Endothelial cell of umbilical vein (primary cell): ENCODE data around the gene SGPL1. TPM values are rescaled to one million over a fixed set of nuclear protein-coding genes. Genes with fewer than 3 reads are reported as not detected.

Source experiments
- BruUV-seq: library from RNA; stranded (reverse); fragments of 400-500 nt; replicated peaks from 2 replicates; lab custom pipeline; 2021; lab: Mats Ljungman, UMichigan
- CTCF ChIA-PET: fragments of 300-600, 350-600 bp; sonication (Branson Sonifier 250); formaldehyde crosslinking; loops from one replicate; lab custom pipeline; 2021; ENCODE audit warnings: antibody characterized with exemption, inconsistent platforms; lab: Charles Lee
- POLR2A ChIA-PET: fragments of 300-600, 350-600 bp; sonication (Branson Sonifier 250); formaldehyde crosslinking; loops from one replicate; lab custom pipeline; 2021; ENCODE audit warnings: antibody characterized with exemption, inconsistent platforms; lab: Charles Lee
- DNase-seq: peaks from one replicate; pipeline ENCODE4 v3.0.0-alpha.2; 2011; ENCODE audit warnings: low read depth, low spot score
- FAIRE-seq: peaks from 2 replicates; lab custom pipeline; 2011; peaks lifted over from hg19 to GRCh38; lab: Jason Lieb, UNC
- H2AFZ ChIP-seq: 2 replicates; pipeline ENCODE4 v1.6.0; 2012; ENCODE audit warnings: low read depth, low read length, control low read depth, inconsistent platforms
- H3K27ac ChIP-seq: 2 replicates; pipeline ENCODE4 v1.5.1; 2011; ENCODE audit warnings: low read depth, mild to moderate bottlenecking, control low read depth, low read length, moderate library complexity; ENCODE audit not compliant: insufficient read depth
- H3K27me3 ChIP-seq, 2 experiments: 2 replicates each; pipeline versions ENCODE4 v1.6.0 to v1.6.1; 2011; ENCODE audit warnings: low read length in 2 of 2, mixed read lengths in 1 of 2; ENCODE audit not compliant: control insufficient read depth in 2 of 2, insufficient read depth in 2 of 2
- H3K36me3 ChIP-seq, 2 experiments: 2 replicates in 1 of 2; 3 replicates in 1 of 2; pipeline ENCODE4 v1.5.1; 2011; ENCODE audit warnings: low read length in 2 of 2, mild to moderate bottlenecking in 1 of 2, moderate library complexity in 1 of 2; ENCODE audit not compliant: control insufficient read depth in 2 of 2, insufficient read depth in 2 of 2; ENCODE audit errors: extremely low read depth in 1 of 2
- H3K4me1 ChIP-seq: 3 replicates; pipeline ENCODE4 v1.5.1; 2011; ENCODE audit warnings: mild to moderate bottlenecking, low read length; ENCODE audit not compliant: control insufficient read depth, insufficient read depth; ENCODE audit errors: extremely low read depth
- H3K4me2 ChIP-seq: 2 replicates; pipeline ENCODE4 v1.6.1; 2011; ENCODE audit warnings: low read length, control low read depth, mixed read lengths; ENCODE audit not compliant: insufficient read depth
- H3K4me3 ChIP-seq, 3 experiments: fragments of 200-600 bp in 1 of 3; sonication (generic), shearing (Covaris generic) in 1 of 3; replicated peaks in 1 of 3; 2 replicates each; pipeline ENCODE4 v1.5.1; 2011 to 2016; ENCODE audit warnings: control low read depth in 3 of 3, low read length in 3 of 3, mild to moderate bottlenecking in 2 of 3, inconsistent platforms in 1 of 3, low read depth in 1 of 3, moderate library complexity in 1 of 3; ENCODE audit not compliant: insufficient read depth in 1 of 3
- H3K79me2 ChIP-seq: 2 replicates; pipeline ENCODE4 v1.6.0; 2012; ENCODE audit warnings: low read length, inconsistent platforms; ENCODE audit not compliant: control insufficient read depth, insufficient read depth
- H3K9ac ChIP-seq: replicated peaks from 2 replicates; pipeline ENCODE3; 2011; ENCODE audit warnings: low read length, control low read depth; ENCODE audit not compliant: insufficient read depth; ENCODE audit errors: extremely low read depth
- H3K9me1 ChIP-seq: replicated peaks from 3 replicates; pipeline ENCODE4 v1.6.0; 2011; ENCODE audit warnings: mild to moderate bottlenecking, low read length; ENCODE audit not compliant: control insufficient read depth, insufficient read depth; ENCODE audit errors: extremely low read depth
- H3K9me3 ChIP-seq: replicated peaks from 2 replicates; pipeline ENCODE4 v1.5.1; 2012; ENCODE audit warnings: low read length, inconsistent platforms; ENCODE audit not compliant: control insufficient read depth, insufficient read depth
- H4K20me1 ChIP-seq: replicated peaks from 2 replicates; pipeline ENCODE3; 2011; ENCODE audit warnings: mild to moderate bottlenecking, low read length; ENCODE audit not compliant: control insufficient read depth, insufficient read depth; ENCODE audit errors: extremely low read depth
- EZH2 ChIP-seq: IDR thresholded peaks from 2 replicates; pipeline ENCODE4 v1.6.1; 2012; ENCODE audit warnings: borderline replicate concordance, low read depth, mild to moderate bottlenecking, moderate library complexity, low read length, inconsistent platforms; ENCODE audit not compliant: severe bottlenecking
- FOS ChIP-seq: IDR thresholded peaks from 2 replicates; pipeline ENCODE4 v1.6.1; 2011; ENCODE audit warnings: mild to moderate bottlenecking, low read length, moderate library complexity, borderline replicate concordance; ENCODE audit not compliant: insufficient read depth
- GATA2 ChIP-seq: IDR thresholded peaks from 2 replicates; pipeline ENCODE4 v1.7.0; 2011; ENCODE audit warnings: low read depth, mild to moderate bottlenecking, moderate library complexity, mixed read lengths, low read length; ENCODE audit not compliant: insufficient read length, insufficient read depth
- JUN ChIP-seq: IDR thresholded peaks from 2 replicates; pipeline ENCODE4 v1.6.1; 2011; ENCODE audit warnings: borderline replicate concordance, low read depth; ENCODE audit not compliant: insufficient read length, insufficient read depth
- MYC ChIP-seq: IDR thresholded peaks from one replicate; pipeline ENCODE4 v1.6.1; 2011; ENCODE audit warnings: mild to moderate bottlenecking, low read depth, low read length
- POLR2A ChIP-seq: IDR thresholded peaks from 2 replicates; pipeline ENCODE4 v1.6.1; 2012; ENCODE audit warnings: low read depth, mild to moderate bottlenecking, control low read depth, low read length
- POLR2AphosphoS5 ChIP-seq: IDR thresholded peaks from 2 replicates; pipeline ENCODE4 v1.6.1; 2012; ENCODE audit warnings: low read depth, mild to moderate bottlenecking, control low read depth, low read length, moderate library complexity; ENCODE audit not compliant: insufficient read depth
- dilution Hi-C: fragments of 300-500 bp; cut with MboI; formaldehyde crosslinking; loops from one replicate; pipeline ENCODE4 v1.15.0; 2019; ENCODE audit warnings: low sequenced_read_pairs; ENCODE audit not compliant: extremely low pct_ligation_motif_present
- intact Hi-C: fragments of 100-400 bp; cut with micrococcal nuclease; formaldehyde crosslinking; loops from one replicate; pipeline ENCODE4 v1.10.0; 2022
- polyA plus RNA-seq, 4 experiments: library from polyadenylated mRNA; depleted of rRNA in 3 of 4; stranded (reverse) in 3 of 4; unstranded in 1 of 4; fragments of >200 nt; gene quantifications; 2 replicates each; pipeline versions ENCODE4 v1.2.1 to v1.2.3, GENCODE V29; 2011 to 2012; ENCODE audit warnings: missing spikeins in 1 of 4
- total RNA-seq: library from RNA; stranded (reverse); gene quantifications from 2 replicates; pipeline ENCODE4 v1.2.3, GENCODE V29; 2021
- TF ChIP-seq, protein P1 (sequence below), 2 donors: IDR thresholded peaks; 1 replicate in 1 of 2; 2 replicates in 1 of 2; pipeline ENCODE4 v1.5.1; 2011; ENCODE audit warnings: low read length in 2 of 2, mild to moderate bottlenecking in 2 of 2, moderate library complexity in 2 of 2, control low read depth in 1 of 2, inconsistent platforms in 1 of 2, low read depth in 1 of 2; ENCODE audit not compliant: insufficient read depth in 1 of 2; ENCODE audit errors: extremely low read depth in 1 of 2
- TF ChIP-seq, protein P2 (sequence below): IDR thresholded peaks from 2 replicates; pipeline ENCODE4 v1.6.1; 2011; ENCODE audit not compliant: insufficient read depth, insufficient read length

SGPL1 gene
- total and polyA plus RNA-seq, 2 donors (not counting 3 experiments of a cell fraction or from before 2014, with no cell fraction given) = 11.4 to 25.2 TPM

DNA sequence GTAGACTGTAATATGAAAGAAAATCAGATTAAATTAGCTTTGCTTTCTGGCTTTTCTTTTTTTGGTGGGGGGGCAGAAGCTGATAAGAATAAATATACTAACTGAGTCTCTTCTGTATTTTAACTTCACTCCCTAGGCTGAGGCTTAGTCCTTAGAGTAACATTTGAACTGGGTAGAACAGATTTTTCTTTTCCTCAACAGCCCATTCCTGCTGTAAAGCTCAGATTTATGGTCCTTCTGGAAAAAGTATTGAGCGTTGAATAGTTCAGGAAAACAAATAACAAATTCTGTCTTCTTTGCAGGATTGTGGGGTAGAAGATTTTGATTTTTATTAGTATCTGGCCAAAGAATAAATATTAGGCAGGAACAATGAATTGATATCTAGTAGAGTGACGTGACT lies 17.9 kb downstream of the SGPL1 start:
- peak overlapping the region; percentile 82 for H3K4me2 ChIP-seq
- TSS peak; percentile 81 for BruUV-seq

More for the DNA sequence above, 17.9 kb downstream of the SGPL1 start:
- POLR2A ChIA-PET = no interaction called here
- H3K4me1 ChIP-seq = peaks cover 33% of the 10 kb centered on the region
- no peak for TF ChIP-seq JUN
- TF ChIP-seq, protein P1, sequence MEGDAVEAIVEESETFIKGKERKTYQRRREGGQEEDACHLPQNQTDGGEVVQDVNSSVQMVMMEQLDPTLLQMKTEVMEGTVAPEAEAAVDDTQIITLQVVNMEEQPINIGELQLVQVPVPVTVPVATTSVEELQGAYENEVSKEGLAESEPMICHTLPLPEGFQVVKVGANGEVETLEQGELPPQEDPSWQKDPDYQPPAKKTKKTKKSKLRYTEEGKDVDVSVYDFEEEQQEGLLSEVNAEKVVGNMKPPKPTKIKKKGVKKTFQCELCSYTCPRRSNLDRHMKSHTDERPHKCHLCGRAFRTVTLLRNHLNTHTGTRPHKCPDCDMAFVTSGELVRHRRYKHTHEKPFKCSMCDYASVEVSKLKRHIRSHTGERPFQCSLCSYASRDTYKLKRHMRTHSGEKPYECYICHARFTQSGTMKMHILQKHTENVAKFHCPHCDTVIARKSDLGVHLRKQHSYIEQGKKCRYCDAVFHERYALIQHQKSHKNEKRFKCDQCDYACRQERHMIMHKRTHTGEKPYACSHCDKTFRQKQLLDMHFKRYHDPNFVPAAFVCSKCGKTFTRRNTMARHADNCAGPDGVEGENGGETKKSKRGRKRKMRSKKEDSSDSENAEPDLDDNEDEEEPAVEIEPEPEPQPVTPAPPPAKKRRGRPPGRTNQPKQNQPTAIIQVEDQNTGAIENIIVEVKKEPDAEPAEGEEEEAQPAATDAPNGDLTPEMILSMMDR (IDR thresholded peaks at IDR 0.05; ENCODE audit: extremely low read depth in 1 of 2, insufficient read depth in 1 of 2, low read depth in 1 of 2, low read length in 2 of 2) = no peak
- no peak for TF ChIP-seq EZH2
- TF ChIP-seq MYC = no peak
- TF ChIP-seq, protein P2, sequence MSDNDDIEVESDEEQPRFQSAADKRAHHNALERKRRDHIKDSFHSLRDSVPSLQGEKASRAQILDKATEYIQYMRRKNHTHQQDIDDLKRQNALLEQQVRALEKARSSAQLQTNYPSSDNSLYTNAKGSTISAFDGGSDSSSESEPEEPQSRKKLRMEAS = no peak
- TF ChIP-seq FOS = no peak
- TF ChIP-seq POLR2AphosphoS5 = no peak
- no peak for TF ChIP-seq GATA2
- no peak for TF ChIP-seq POLR2A
- no peak for DNase-seq
- H3K9me3 ChIP-seq = no peaks in the 10 kb centered on the region
- peaks cover 33% of the 10 kb centered on the region for H3K79me2 ChIP-seq
- H3K27me3 ChIP-seq = no peaks in the 10 kb centered on the region
- H4K20me1 ChIP-seq = no peaks in the 10 kb centered on the region
- no peaks in the 10 kb centered on the region for H3K9me1 ChIP-seq
- peak overlapping the region; percentile 87 for H3K27ac ChIP-seq
- CTCF ChIA-PET = interaction anchor here (0.9 to 2.8 kb wide), 4 partner anchors 13 to 69 kb away, joined by 3 to 19 read pairs (median 8); partner anchors contain the start of gene SGPL1
- FAIRE-seq = peak; percentile 33
- dilution Hi-C loops = no loop called here
- H3K4me3 ChIP-seq = peak overlapping the region in 1 of 3 experiments; percentile 3
- intact Hi-C loops = loop anchor here (1.0 to 2.0 kb wide), 2 partner anchors 17 to 31 kb away; no protein-coding TSS in a partner anchor
- H3K9ac ChIP-seq = peak overlapping the region; percentile 48
- H2AFZ ChIP-seq = no peak overlapping the region
- peaks cover 0 to 3% of the 10 kb centered on the region in 2 experiments for H3K36me3 ChIP-seq
